Uterus (tissue), 2 donors: ENCODE measurements around the gene EPHX1.

ENCODE experiments used
- POLR2A ChIP-seq, 2 donors: fragments of 450-650 bp; IDR thresholded peaks; one replicate each; pipeline ENCODE4 v1.6.1; 2016; ENCODE audit warnings: antibody characterized with exemption in 2 of 2, mild to moderate bottlenecking in 1 of 2, moderate library complexity in 1 of 2
- TF ChIP-seq, protein P1 (sequence below), 4 experiments: fragments of 200-600 bp in 2 of 4; fragments of 450-650 bp in 2 of 4; sonication (generic) in 2 of 4; IDR thresholded peaks; one replicate each; pipeline ENCODE4 v1.5.1; 2016 to 2019; ENCODE audit warnings: antibody characterized with exemption in 4 of 4, mild to moderate bottlenecking in 2 of 4, moderate library complexity in 1 of 4

DNA sequence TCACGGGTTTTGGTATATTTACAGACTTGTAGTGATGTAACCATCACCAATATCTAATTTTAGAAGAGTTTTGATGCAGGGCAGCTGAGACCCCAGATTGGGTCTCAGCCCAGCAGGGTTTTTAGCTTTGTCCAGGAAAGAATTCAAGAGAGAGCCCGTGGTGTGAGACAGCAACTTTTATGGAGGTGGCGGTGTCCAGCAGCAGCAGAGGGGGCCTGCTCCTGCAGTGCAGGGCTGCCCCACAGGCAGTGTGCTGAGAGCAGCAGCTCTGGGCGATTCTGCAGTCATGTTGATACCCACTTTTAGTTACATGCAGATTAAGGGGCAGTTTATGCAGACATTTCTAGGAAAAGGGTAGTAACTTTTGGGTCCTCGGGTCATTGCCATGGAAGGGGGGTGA, 1.8 kb upstream of the EPHX1 start:
- TF ChIP-seq, protein P1, sequence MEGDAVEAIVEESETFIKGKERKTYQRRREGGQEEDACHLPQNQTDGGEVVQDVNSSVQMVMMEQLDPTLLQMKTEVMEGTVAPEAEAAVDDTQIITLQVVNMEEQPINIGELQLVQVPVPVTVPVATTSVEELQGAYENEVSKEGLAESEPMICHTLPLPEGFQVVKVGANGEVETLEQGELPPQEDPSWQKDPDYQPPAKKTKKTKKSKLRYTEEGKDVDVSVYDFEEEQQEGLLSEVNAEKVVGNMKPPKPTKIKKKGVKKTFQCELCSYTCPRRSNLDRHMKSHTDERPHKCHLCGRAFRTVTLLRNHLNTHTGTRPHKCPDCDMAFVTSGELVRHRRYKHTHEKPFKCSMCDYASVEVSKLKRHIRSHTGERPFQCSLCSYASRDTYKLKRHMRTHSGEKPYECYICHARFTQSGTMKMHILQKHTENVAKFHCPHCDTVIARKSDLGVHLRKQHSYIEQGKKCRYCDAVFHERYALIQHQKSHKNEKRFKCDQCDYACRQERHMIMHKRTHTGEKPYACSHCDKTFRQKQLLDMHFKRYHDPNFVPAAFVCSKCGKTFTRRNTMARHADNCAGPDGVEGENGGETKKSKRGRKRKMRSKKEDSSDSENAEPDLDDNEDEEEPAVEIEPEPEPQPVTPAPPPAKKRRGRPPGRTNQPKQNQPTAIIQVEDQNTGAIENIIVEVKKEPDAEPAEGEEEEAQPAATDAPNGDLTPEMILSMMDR (IDR thresholded peaks at IDR 0.05), result no peak
- TF ChIP-seq POLR2A (IDR thresholded peaks at IDR 0.05), result no peak
